Smooth muscle cell (in vitro differentiated cells): ENCODE measurements around the gene TPRG1L. TPM values are rescaled to one million over a fixed set of nuclear protein-coding genes. Genes with fewer than 3 reads are reported as not detected.

Source experiments
- DNase-seq: peaks from one replicate; lab custom pipeline; 2025; ENCODE audit not compliant: unreplicated experiment; lab: John Stamatoyannopoulos, UW
- H2AFZ ChIP-seq: fragments of 200-600 bp; sonication (generic); 2 replicates; pipeline ENCODE4 v1.6.0; 2016; ENCODE audit warnings: antibody characterized with exemption, low read depth, mild to moderate bottlenecking
- H3F3A ChIP-seq: fragments of 200-600 bp; sonication (generic); 2 replicates; pipeline ENCODE4 v1.6.0; 2017; ENCODE audit warnings: antibody characterized with exemption, low read depth
- H3K27ac ChIP-seq: fragments of 200-600 bp; sonication (generic); 2 replicates; pipeline ENCODE4 v1.5.1; 2016; ENCODE audit warnings: low read depth, mild to moderate bottlenecking
- H3K27me3 ChIP-seq: fragments of 200-600 bp; sonication (generic); 2 replicates; pipeline ENCODE4 v1.6.1; 2016; ENCODE audit warnings: low read depth, mild to moderate bottlenecking
- H3K36me3 ChIP-seq: fragments of 200-600 bp; sonication (generic); 2 replicates; pipeline ENCODE4 v1.5.1; 2016; ENCODE audit warnings: low read depth
- H3K4me1 ChIP-seq: fragments of 200-600 bp; sonication (generic); 2 replicates; pipeline ENCODE4 v1.5.1; 2016; ENCODE audit warnings: low read depth
- H3K4me2 ChIP-seq: fragments of 200-600 bp; sonication (generic); 2 replicates; pipeline ENCODE4 v1.6.0; 2016; ENCODE audit warnings: mild to moderate bottlenecking
- H3K4me3 ChIP-seq: fragments of 200-600 bp; sonication (generic); 2 replicates; pipeline ENCODE4 v1.5.1; 2016; ENCODE audit warnings: mild to moderate bottlenecking
- H3K79me2 ChIP-seq: fragments of 200-600 bp; sonication (generic); 2 replicates; pipeline ENCODE4 v1.6.0; 2016; ENCODE audit warnings: low read depth, mild to moderate bottlenecking
- H3K9ac ChIP-seq: fragments of 200-600 bp; sonication (generic); 2 replicates; pipeline ENCODE4 v1.6.0; 2016; ENCODE audit warnings: low read depth
- H3K9me3 ChIP-seq: fragments of 200-600 bp; sonication (generic); replicated peaks from 2 replicates; pipeline ENCODE4 v1.5.1; 2016; ENCODE audit warnings: low read depth
- H4K20me1 ChIP-seq: fragments of 200-600 bp; sonication (generic); 2 replicates; pipeline ENCODE4 v1.6.0; 2016; ENCODE audit warnings: low read depth
- CTCF ChIP-seq: fragments of 200-600 bp; sonication (generic); IDR thresholded peaks from 2 replicates; pipeline ENCODE4 v1.5.1; 2017; ENCODE audit warnings: borderline replicate concordance, mild to moderate bottlenecking, antibody characterized with exemption; ENCODE audit not compliant: insufficient read depth, poor library complexity, severe bottlenecking
- WGBS: methylation state at CpG from one replicate; pipeline ENCODE4 v1.1.7; 2016; ENCODE audit warnings: low lambda C conversion rate; 5-methylcytosine and 5-hydroxymethylcytosine counted together
- polyA plus RNA-seq: library from polyadenylated mRNA; unstranded; fragments of >200 nt; fragmentation: Nextera tagmentation; extraction: Ambion mirVana; gene quantifications from 2 replicates; pipeline ENCODE4 v1.2.1, GENCODE V29; 2016
- total RNA-seq: library from RNA; depleted of rRNA; stranded (reverse); fragments of >200 nt; gene quantifications from 2 replicates; pipeline ENCODE4 v1.2.3, GENCODE V29; 2014

TPRG1L gene
- total and polyA plus RNA-seq, 2 experiments from 2014 or later, result 20.7 to 35.0 TPM

GRCh38 chr1:3632298-3632697, 7.5 kb downstream of the TPRG1L start:
- Histone ChIP-seq H4K20me1 (no peaks in the 10 kb centered on the region), H2AFZ (no peak overlapping the region), H3K4me1 (no peaks in the 10 kb centered on the region), H3K4me2 (no peak overlapping the region), H3K4me3 (no peak overlapping the region), H3K36me3 (no peaks in the 10 kb centered on the region), H3K27ac (no peak overlapping the region), H3K79me2 (no peaks in the 10 kb centered on the region), H3K9ac (no peak overlapping the region), H3K27me3 (no peaks in the 10 kb centered on the region), H3K9me3 (no peaks in the 10 kb centered on the region), H3F3A (no peaks in the 10 kb centered on the region)
- TF ChIP-seq CTCF, result no peak
- DNase-seq, result no peak
- WGBS, result 97% methylated on average over 17 of the region's 17 CpGs

DNA sequence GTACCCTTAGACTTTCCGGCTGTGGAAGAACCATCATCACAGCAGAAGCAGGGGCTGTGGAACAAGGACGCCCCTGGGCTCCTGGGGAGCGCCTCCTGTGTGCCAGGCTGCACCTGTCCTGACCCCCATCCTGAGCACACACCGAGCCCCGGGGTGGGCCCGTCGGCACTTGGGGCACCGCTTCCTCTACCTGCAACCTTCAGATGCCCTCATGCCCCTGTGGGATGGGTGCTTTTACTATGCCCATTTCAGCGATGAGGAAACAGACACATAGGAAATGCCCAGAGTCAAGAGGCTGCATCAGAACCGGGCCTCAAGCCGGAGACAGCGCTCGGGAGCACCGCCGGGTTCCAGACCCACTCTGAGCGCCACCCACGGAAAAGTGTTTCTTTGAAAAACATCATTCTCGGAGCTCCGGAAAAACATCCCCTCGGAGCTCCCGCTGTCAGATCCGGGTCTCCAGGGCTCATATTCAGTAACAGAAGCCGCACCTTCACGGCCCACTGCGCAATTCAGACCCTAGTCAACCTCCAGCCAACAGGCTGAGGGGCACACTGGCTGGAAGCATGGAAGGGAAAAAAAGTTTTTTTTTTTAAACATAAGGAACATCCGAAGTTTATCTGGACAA, 8.0 kb downstream of the TPRG1L start:
- WGBS, result 97% methylated on average over 26 of the region's 26 CpGs
- Histone ChIP-seq H3K9me3 (no peaks in the 10 kb centered on the region), H4K20me1 (no peaks in the 10 kb centered on the region), H3K9ac (no peak overlapping the region), H3K4me1 (no peaks in the 10 kb centered on the region), H3K4me3 (no peak overlapping the region), H3K4me2 (no peak overlapping the region), H3K36me3 (no peaks in the 10 kb centered on the region), H2AFZ (no peak overlapping the region), H3F3A (no peaks in the 10 kb centered on the region), H3K27me3 (no peaks in the 10 kb centered on the region), H3K27ac (no peak overlapping the region), H3K79me2 (no peaks in the 10 kb centered on the region)
- no peak for TF ChIP-seq CTCF
- no peak for DNase-seq

DNA sequence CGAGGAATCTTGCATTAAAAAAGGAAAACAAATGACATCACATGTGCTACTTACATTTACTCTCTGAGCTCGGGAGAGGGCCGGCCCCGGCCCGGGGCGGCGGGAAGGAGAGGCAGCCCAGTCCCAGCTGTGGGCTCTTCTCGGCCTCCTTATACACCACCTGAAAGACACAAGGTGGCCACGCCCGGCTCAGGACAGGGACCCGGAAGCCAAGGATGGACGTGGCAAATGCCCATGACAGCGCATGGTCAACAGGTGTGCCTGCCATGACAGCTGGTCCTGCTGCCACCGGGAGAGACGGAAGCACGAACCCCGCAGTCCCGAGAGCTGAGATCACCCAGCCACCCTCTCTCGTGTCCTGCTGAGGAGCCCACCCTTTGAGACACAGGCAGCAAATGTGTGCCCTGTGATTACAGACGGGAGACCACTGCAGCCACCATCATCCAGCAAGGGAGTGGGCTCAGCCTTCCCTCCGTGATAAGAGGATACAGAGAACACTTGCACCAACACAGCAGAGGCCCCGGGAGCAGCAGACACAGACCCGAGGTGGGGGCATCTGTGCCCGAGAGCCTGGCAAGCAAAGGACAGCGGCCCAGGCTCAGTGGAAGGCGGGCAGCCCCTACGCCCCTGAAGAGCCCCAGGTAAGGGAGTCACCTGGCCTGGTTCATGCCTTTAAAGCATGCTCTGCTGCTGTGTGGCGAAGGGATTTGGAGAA, 8.7 kb downstream of the TPRG1L start:
- no peak for DNase-seq
- no peaks in the 10 kb centered on the region for H3K9me3 ChIP-seq
- no peak overlapping the region for H2AFZ ChIP-seq
- H3K9ac ChIP-seq, result no peak overlapping the region
- H3K36me3 ChIP-seq, result no peaks in the 10 kb centered on the region
- no peak overlapping the region for H3K4me3 ChIP-seq
- no peaks in the 10 kb centered on the region for H4K20me1 ChIP-seq
- no peak for TF ChIP-seq CTCF
- H3K4me1 ChIP-seq, result no peaks in the 10 kb centered on the region
- H3K79me2 ChIP-seq, result no peaks in the 10 kb centered on the region
- H3K27me3 ChIP-seq, result no peaks in the 10 kb centered on the region
- no peaks in the 10 kb centered on the region for H3F3A ChIP-seq
- no peak overlapping the region for H3K27ac ChIP-seq
- 97% methylated on average over 28 of the region's 28 CpGs for WGBS
- H3K4me2 ChIP-seq, result no peak overlapping the region
